ENCODE results near the gene OR52E2. TPM values are rescaled to one million over a fixed set of nuclear protein-coding genes. Genes with fewer than 3 reads are reported as not detected.

OR52E2 gene
- total RNA-seq, 2 experiments from 2014 or later: not detected

DNA sequence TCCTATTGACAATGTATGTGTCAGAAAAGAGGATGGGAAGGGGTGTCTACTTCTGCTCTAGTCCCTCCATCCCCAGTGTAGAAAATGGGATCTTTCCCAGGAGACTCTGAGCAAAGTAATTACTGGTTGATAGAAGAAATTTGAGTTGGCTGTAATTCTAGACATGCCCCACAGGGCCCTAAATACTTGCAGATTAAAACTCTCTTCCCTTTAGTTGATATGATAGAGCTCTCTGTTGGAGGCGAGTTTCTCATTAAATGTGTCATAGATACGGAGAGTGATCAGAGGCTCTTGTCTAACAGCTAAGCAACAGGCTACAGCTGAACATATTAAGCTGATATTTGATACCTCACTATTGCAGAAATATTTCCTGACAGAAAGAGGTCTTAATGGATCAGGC lies 42.8 kb upstream of the OR52E2 start:
- ChIA-PET CTCF (ENCODE audit: unreplicated experiment) (no interaction called here), POLR2A (interaction anchor here (0.7 kb wide), 1 partner anchor 10 kb away, joined by 3 read pairs; no protein-coding TSS in a partner anchor)
- intact Hi-C loops (cut with micrococcal nuclease; ENCODE audit: unreplicated experiment): no loop called here
- no peaks in the 10 kb centered on the region for H3K9me2 ChIP-seq (ENCODE audit: insufficient read depth, low read length)
- H4K20me1 ChIP-seq (ENCODE audit: insufficient read depth, low read length): no peaks in the 10 kb centered on the region
- DNase-seq (ENCODE audit: low spot score): no peak
- H3K36me3 ChIP-seq (ENCODE audit: insufficient read depth, low read length): no peaks in the 10 kb centered on the region
- no peak for TF ChIP-seq EZH2phosphoT487 (IDR thresholded peaks at IDR 0.05; ENCODE audit: borderline replicate concordance, low read depth, low read length)
- TF ChIP-seq, protein P1, sequence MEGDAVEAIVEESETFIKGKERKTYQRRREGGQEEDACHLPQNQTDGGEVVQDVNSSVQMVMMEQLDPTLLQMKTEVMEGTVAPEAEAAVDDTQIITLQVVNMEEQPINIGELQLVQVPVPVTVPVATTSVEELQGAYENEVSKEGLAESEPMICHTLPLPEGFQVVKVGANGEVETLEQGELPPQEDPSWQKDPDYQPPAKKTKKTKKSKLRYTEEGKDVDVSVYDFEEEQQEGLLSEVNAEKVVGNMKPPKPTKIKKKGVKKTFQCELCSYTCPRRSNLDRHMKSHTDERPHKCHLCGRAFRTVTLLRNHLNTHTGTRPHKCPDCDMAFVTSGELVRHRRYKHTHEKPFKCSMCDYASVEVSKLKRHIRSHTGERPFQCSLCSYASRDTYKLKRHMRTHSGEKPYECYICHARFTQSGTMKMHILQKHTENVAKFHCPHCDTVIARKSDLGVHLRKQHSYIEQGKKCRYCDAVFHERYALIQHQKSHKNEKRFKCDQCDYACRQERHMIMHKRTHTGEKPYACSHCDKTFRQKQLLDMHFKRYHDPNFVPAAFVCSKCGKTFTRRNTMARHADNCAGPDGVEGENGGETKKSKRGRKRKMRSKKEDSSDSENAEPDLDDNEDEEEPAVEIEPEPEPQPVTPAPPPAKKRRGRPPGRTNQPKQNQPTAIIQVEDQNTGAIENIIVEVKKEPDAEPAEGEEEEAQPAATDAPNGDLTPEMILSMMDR (conservative IDR thresholded peaks at IDR 0.05; ENCODE audit: low read length): no peak
- no peaks in the 10 kb centered on the region for H3K9me3 ChIP-seq (ENCODE audit: low read length)
- no peak overlapping the region for H2AFZ ChIP-seq (ENCODE audit: low read length)
- H3K4me3 ChIP-seq (ENCODE audit: low read depth, low read length, poor library complexity, severe bottlenecking): no peak overlapping the region
- H3K4me2 ChIP-seq (ENCODE audit: low read length): no peak overlapping the region
- no peaks in the 10 kb centered on the region for H3K79me2 ChIP-seq (ENCODE audit: insufficient read depth, low read depth, low read length)
- H3K27ac ChIP-seq (ENCODE audit: low read depth, low read length, poor library complexity, severe bottlenecking): no peak overlapping the region
- no TSS peak for BruUV-seq (replicated peaks)
- no peaks in the 10 kb centered on the region for H3K4me1 ChIP-seq (ENCODE audit: insufficient read depth, low read length, poor library complexity, severe bottlenecking)

DNA sequence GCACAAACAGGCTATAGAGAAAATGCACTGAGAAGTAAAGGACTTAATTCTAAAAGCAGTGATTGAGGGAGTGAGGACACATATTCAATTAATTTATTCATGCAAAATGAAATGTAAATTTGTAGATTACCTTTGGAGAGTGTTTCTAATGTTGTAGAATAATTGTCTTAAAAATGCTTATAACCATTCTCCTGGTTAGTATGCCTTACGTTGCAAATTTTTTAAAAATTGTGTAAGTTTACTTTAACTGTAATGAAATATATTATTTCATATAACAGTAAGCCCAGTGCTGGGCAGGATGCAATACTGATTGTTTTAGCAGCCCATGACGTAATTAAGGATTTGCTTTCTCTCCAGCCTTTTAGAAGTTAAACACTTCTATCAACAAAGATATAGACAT lies 36.6 kb upstream of the OR52E2 start:
- H3K4me2 ChIP-seq (ENCODE audit: low read length): no peak overlapping the region
- no peaks in the 10 kb centered on the region for H3K9me3 ChIP-seq (ENCODE audit: low read length)
- TF ChIP-seq, protein P1 (conservative IDR thresholded peaks at IDR 0.05; ENCODE audit: low read length): no peak
- no peak for TF ChIP-seq EZH2phosphoT487 (IDR thresholded peaks at IDR 0.05; ENCODE audit: borderline replicate concordance, low read depth, low read length)
- no peaks in the 10 kb centered on the region for H3K9me2 ChIP-seq (ENCODE audit: insufficient read depth, low read length)
- no TSS peak for BruUV-seq (replicated peaks)
- ChIA-PET POLR2A (no interaction called here), CTCF (ENCODE audit: unreplicated experiment) (no interaction called here)
- H3K4me1 ChIP-seq (ENCODE audit: insufficient read depth, low read length, poor library complexity, severe bottlenecking): no peaks in the 10 kb centered on the region
- no peaks in the 10 kb centered on the region; the same call in 1 of the 2 replicates for H3K79me2 ChIP-seq (ENCODE audit: insufficient read depth, low read depth, low read length)
- no peak overlapping the region for H2AFZ ChIP-seq (ENCODE audit: low read length)
- DNase-seq (ENCODE audit: low spot score): no peak
- no peaks in the 10 kb centered on the region for H4K20me1 ChIP-seq (ENCODE audit: insufficient read depth, low read length)
- no peaks in the 10 kb centered on the region for H3K36me3 ChIP-seq (ENCODE audit: insufficient read depth, low read length)
- intact Hi-C loops (cut with micrococcal nuclease; ENCODE audit: unreplicated experiment): no loop called here
- H3K4me3 ChIP-seq (ENCODE audit: low read depth, low read length, poor library complexity, severe bottlenecking): no peak overlapping the region
- no peak overlapping the region for H3K27ac ChIP-seq (ENCODE audit: low read depth, low read length, poor library complexity, severe bottlenecking)

DNA sequence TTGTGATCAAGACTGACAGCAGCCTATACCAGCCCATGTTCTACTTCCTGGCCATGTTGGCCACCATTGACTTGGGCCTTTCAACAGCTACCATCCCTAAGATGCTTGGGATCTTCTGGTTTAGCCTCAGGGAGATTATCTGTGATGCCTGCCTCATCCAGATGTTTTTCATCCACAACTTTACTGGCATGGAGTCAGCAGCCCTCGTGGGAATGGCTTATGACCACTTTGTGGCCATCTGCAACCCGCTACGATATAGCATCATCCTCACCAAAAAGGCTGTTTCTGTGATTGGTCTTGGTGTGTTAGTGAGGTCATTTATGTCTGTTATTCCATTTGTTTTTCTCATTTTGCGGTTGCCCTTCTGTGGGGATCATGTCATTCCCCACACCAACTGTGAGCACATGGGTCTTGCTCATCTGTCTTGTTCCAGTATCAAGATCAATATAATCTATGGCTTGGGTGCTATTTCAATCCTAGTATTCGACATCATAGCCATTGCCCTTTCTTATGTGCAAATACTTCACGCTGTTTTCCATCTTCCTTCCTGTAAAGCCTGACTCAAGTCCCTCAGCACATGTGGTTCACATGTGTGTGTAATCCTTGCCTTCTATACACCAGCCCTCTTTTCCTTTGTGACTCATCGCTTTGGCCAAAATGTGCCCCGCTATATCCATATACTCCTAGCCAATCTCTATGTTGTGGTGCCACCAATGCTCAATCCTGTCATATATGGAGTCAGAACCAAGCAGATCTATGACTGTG lies 33.6 kb upstream of the OR52E2 start:
- TF ChIP-seq EZH2phosphoT487 (IDR thresholded peaks at IDR 0.05; ENCODE audit: borderline replicate concordance, low read depth, low read length): no peak
- TF ChIP-seq, protein P1 (conservative IDR thresholded peaks at IDR 0.05; ENCODE audit: low read length): no peak
- no peak overlapping the region for H3K27ac ChIP-seq (ENCODE audit: low read depth, low read length, poor library complexity, severe bottlenecking)
- no peaks in the 10 kb centered on the region; the same call in 1 of the 2 replicates for H3K79me2 ChIP-seq (ENCODE audit: insufficient read depth, low read depth, low read length)
- no peak for DNase-seq (ENCODE audit: low spot score)
- CTCF ChIA-PET (ENCODE audit: unreplicated experiment): no interaction called here
- no peaks in the 10 kb centered on the region for H3K9me3 ChIP-seq (ENCODE audit: low read length)
- no peaks in the 10 kb centered on the region for H3K9me2 ChIP-seq (ENCODE audit: insufficient read depth, low read length)
- no peak overlapping the region for H3K4me2 ChIP-seq (ENCODE audit: low read length)
- H3K4me3 ChIP-seq (ENCODE audit: low read depth, low read length, poor library complexity, severe bottlenecking): no peak overlapping the region
- POLR2A ChIA-PET: no interaction called here
- H3K36me3 ChIP-seq (ENCODE audit: insufficient read depth, low read length): no peaks in the 10 kb centered on the region
- no peak overlapping the region for H2AFZ ChIP-seq (ENCODE audit: low read length)
- BruUV-seq (replicated peaks): no TSS peak
- no peaks in the 10 kb centered on the region for H3K4me1 ChIP-seq (ENCODE audit: insufficient read depth, low read length, poor library complexity, severe bottlenecking)
- no peaks in the 10 kb centered on the region for H4K20me1 ChIP-seq (ENCODE audit: insufficient read depth, low read length)
- intact Hi-C loops (cut with micrococcal nuclease; ENCODE audit: unreplicated experiment): no loop called here
